GM19395 (cell line): ENCODE data around the gene AHSG.
A peak's percentile ranks its signal among the peaks of the same experiment; 100 is the strongest.
"Not testable (repeated sequence)": the region's sequence is repeated elsewhere in the genome, so short reads cannot be mapped to it uniquely, and the experiment has no call there.

Experiments
- ATAC-seq: cut with Tn5 transposase; IDR thresholded peaks from one replicate; pipeline ENCODE4 v1.9.1; 2021; ENCODE audit warnings: mild to moderate bottlenecking, moderate library complexity; ENCODE audit not compliant: unreplicated experiment

The AHSG gene, protein sequence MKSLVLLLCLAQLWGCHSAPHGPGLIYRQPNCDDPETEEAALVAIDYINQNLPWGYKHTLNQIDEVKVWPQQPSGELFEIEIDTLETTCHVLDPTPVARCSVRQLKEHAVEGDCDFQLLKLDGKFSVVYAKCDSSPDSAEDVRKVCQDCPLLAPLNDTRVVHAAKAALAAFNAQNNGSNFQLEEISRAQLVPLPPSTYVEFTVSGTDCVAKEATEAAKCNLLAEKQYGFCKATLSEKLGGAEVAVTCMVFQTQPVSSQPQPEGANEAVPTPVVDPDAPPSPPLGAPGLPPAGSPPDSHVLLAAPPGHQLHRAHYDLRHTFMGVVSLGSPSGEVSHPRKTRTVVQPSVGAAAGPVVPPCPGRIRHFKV

DNA sequence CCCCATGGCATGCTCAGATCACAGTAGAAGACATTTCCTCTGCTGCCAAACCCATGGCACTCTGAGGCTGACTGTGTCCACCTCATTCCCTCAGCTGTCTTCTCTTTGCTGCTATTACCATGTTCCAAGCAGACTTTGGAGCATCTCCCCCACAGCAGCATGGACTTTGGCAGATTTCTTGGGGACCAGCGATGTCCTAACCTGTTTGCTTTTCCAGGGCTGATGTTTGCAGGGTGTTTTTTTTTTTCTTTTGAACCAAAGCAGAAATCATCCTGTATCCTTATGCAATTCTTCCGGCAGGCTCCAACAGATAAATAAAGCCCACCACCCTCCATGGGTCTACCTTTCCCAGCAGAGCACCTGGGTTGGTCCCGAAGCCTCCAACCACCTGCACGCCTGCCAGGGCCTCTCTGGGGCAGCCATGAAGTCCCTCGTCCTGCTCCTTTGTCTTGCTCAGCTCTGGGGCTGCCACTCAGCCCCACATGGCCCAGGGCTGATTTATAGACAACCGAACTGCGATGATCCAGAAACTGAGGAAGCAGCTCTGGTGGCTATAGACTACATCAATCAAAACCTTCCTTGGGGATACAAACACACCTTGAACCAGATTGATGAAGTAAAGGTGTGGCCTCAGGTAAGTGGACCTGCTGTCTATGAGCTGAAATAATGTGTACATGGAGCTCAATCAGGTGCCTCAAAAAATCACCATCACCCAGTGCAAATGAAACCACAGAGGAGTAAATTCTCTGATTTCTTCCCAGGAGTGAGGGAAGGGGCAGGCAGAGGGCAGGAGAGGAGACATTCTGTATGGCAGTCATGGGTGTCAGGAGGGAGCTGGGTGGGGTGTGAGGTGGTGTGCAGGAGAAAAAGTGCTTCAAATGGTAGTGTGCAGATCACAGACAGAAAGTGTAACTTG lies at the start of gene AHSG:
AHSG (plus strand) TSS at position 340 of the 916 bp plus-strand sequence; CDS start at position 422, 82 bp downstream.
- no peak for ATAC-seq

DNA sequence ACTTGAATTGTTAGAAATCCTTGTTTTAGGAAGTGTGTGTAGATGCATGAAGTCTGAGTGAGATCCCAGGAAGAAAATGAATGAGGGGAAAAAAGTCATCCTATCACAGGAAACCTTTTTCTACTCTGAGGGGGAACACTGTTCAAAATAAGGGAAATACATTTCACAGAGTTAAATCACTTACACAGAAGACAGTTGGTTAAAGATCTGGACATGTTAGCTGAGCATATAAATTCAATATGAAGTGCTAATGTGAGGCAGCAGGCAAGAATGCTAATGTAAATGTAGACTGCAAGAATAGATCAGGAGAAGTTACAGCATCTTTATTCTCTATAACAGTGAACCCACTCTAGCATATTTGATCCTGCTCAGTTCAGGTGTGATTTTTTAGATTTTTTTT lies 48.3 kb upstream of the AHSG start:
- no peak for ATAC-seq

DNA sequence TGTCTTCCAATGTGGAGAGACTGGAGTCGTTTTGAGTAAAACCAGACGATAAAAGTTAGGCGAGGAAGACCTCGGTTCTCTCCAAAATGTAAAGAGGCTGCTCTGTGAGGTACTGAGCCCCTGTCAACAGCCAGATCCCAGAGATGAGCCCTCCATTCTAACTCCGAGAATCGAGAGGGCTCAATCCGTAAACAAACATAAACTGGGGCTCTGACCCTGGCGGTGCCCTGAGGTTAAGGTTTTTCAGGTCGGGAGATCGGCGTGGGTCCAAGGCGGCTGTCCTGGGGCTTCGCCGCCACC lies 46.1 kb upstream of the AHSG start:
- ATAC-seq: peak; percentile 5

DNA sequence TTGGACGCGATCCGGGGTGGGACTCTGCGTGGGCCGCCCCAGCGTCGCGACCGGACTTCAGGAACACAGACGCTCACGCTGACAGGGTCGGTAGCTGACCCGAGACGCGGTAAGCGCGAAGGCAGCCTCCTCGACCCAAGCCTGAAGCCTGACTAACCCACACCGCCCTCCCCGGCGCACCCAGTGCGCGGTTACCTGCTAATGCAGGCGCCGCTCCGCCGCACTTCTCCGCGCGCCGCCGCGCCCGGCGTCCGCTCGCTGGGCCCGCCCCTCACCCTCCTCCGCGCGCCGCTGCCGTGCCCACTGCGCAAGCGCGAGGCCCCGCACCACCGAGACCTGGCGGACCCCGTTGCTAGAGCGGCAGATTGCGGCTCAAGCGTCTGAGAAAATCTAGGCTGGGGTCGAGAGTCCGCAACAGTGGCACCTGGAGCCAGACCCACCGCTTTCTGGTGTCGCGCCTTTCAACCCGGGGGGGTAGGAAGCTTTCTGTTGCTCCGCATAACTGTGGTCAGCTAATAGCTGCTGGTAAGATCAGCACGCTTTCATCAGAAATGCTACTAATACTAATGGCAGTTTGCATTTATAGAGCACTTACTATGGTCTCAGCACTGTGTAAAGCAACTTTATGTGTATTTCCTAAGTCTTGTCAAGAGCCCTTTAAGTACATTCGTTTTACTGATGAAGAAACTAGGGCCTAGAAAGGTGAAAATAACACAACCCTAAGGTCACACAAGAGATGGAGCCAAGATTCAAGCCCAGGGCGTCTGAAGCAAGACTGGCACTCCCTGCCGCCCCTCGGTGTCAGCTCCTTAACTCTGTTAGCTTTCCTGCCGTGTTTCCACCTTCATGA lies 45.6 kb upstream of the AHSG start, which contains the start of gene TBCCD1:
TBCCD1 (minus strand) TSS at position 268 of the 850 bp plus-strand sequence. CDS start 3,010 bp downstream, outside the sequence.
- peak; percentile 49 for ATAC-seq

DNA sequence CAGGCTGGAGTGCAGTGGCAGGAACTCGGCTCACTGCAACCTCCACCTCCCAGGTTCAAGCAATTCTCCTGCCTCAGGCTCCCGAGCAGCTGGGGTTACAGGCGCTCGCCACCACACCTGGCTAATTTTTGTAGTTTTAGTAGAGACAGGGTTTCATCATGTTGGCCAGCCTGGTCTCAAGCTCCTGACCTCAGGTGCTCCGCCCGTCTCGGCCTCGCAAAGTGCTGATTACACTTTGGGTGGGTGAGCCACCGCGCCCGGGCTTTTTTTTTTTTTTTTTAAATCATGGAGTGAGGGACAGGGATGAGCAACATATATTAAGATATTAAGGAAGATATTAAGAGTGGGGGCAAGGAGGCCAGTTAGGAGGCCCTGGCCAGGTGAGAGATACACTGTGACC lies 43.5 kb upstream of the AHSG start:
- ATAC-seq: not testable (repeated sequence)

DNA sequence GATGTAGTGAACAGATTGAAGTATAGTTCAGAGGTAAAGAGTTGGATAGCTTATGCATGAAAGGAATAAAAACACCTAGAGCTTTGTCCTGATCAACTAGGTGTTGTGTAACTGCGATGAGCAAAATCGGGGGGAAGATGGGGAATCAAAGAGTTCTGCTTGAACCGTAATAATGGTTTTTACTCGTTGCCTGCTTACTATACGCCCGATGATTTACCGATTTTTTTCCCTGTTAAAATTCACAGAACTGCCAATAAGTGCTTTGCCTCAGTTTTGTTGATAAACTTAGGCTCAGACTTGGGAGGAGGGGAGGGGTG lies 43.1 kb upstream of the AHSG start:
- ATAC-seq: no peak

DNA sequence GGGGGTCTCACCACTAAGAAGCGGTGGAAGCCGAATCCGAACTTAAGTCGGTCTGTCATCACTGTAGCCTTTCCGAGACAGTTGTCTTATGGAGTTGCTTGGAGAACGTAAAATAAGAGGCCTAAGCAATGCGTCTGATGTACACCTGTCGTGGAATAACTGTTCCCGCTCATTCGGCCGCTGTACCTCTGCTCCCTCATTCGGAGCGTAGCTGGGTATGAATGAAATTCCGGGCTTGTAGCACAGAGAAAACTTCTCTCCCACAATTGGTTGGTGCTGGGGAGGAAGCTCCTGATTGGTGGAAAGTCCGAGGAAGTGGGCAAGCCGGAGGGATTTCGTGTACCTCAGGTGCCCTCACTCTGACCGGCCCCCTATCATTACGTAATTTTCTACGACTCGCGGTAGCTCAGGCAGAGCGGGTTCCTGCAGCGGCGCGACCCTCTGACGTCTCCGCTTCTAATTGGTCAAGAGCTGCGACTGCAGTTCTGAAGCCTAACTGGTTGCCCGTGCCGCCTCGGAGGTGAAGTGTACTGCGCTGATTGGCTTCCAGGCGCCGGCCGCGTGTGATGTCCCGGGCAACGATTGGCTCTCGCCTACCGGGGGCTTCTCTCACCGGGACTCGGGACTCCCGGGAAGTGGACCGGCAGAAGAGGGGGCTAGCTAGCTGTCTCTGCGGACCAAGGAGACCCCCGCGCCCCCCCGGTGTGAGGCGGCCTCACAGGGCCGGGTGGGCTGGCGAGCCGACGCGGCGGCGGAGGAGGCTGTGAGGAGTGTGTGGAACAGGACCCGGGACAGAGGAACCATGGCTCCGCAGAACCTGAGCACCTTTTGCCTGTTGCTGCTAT lies 42.5 kb upstream of the AHSG start, which contains the start of gene DNAJB11:
DNAJB11 (plus strand) TSS at position 625 of the 845 bp plus-strand sequence; CDS start at position 803, 178 bp downstream.
- peak; percentile 85 for ATAC-seq

DNA sequence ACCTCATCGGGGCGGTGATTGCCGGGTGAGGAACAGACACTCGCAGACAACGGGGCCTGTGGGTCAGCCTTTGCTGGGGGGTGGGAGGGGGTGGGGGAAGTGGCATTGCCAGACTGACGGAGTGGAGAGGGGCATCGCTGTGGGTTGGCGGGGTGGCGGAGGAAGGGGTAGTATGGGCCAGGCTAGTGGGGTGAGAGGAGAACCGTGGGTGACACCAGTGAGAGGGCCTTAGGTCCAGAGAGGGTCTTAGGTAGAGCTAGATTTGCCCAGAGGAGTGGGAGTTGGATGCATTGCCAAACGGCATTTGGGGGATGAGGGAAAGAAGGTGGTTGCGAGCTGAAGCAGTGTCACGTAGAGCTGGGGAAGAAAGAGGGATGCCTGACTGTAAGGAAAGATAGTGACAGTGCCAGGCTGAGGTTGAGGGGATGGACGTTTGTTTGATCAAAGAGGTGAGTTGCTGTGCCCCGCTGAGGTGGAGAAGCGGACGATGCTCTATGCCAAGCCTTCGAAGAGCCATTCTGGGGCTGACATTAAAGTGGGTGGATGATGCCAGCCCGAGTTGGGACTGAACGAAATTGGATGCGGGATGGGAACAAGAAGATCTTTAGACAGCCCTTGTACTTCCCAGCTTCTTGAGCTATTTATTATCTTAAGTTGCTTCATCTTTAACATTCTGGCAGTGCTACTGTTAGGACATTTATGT lies 41.8 kb upstream of the AHSG start:
- ATAC-seq: no peak

DNA sequence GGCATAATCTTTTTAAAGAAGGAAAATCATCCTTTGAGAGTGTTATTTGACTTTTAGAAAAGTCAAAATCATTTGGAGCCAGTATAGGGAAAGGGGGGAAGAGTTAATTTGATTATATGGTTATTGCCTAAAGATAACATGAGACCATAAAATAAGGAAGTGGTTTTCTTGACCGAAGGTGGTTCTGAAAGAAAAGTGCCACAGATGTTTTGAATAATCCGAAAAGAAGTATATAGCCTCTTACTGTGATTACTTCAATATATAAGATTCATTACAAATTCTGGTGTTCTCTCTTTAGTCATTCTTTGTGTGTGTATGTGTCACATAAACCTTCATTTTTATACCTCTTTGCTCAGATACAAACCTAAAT lies 41.2 kb upstream of the AHSG start:
- no peak for ATAC-seq

DNA sequence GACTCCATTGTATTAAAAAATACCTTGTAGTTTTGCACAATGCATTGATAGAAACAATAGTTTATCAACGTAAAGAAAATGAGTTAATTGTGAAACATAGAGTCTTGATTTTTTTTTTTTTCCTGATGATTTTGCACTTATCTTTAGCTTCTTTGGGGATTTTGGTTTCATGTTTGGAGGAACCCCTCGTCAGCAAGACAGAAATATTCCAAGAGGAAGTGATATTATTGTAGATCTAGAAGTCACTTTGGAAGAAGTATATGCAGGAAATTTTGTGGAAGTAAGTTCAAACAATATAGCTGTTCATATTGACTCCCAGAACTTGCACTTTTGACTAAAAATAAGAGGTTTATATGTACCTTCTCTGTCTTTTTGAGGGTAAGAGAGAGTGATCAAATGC lies 35.3 kb upstream of the AHSG start:
- ATAC-seq: no peak

DNA sequence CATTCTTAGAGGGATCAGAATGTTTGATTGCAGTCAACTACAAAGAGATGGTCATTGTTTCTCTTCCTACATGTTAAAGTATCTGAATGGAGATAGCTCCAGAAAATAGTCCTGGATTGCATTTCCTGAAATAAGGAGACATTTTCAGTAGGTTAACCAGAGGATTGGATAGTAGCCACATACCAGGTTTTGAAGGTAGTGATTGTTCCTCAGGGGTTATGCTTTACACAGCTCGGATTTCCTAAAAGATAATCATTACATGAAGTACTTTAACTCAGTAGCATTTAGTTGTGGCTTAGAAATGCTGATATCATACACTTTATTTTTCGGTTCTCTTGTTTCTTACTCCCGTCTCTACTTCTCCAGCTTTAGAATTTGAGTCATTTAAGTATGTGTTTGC lies 32.1 kb upstream of the AHSG start:
- no peak for ATAC-seq

DNA sequence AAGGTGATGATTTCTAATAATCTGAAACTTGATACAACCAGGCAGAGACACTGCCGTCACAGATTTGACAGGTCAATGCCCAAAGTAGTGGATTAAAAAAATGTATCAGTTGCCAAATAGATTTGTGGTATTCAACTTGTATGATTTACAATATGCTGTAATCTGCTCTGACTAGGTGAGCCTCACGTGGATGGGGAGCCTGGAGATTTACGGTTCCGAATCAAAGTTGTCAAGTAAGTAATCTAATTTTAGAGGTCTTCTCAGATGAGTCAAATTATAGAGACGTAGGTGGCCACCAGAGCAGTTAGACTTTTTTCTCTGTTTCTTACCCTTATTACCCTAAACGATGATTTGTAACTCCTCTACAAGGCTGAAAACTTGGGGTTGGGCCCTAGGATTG lies 30.3 kb upstream of the AHSG start:
- no peak for ATAC-seq

DNA sequence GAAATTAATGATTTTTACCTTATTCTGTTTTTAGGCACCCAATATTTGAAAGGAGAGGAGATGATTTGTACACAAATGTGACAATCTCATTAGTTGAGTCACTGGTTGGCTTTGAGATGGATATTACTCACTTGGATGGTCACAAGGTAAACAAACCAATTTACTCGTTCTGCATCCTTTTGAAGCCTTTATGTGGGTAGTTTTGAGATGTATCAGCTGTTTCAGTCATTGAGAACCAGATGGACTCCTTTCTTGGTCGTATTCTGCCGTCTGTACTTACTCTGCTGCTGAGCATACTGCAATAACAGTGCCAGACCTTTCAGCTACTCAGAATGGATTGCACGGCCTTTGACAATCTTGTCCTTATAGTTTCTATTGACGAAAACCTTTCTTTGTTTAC lies 29.0 kb upstream of the AHSG start:
- ATAC-seq: no peak

DNA sequence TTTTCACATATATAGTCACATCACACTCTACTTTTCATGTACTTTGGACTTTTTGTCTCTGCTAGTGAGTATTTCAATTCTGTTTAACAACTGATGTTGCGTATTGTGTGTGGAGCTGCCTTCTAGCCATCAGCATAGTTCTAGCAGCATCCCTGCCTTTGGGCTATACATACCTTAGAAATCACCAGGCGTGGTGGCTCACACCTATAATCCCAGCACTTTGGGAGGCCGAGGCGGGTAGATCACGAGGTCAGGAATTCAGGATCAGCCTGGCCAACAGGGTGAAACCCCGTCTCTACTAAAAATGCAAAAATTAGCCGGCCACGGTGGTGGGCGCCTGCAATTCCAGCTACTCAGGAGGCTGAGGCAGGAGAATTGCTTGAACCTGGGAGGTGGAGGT lies 26.6 kb upstream of the AHSG start:
- not testable (repeated sequence) for ATAC-seq

DNA sequence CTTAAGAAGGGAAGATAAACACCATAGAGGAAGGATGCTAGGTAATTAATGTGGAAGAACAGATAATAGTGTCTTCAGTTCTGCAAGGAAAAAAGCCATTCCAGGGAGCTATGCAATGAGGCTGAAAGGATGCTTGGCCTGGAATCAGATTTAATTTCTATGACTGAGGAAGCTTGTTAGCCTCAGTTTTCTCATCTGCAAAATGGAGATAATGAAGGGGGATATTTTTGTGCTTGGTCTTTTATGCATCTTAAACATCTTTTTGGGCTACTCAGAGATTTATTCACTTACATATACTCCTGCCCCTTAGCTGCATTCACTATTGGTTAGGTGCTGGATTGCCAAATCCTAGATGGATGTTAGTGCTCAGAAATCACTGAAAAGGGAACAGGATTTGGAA lies 25.7 kb upstream of the AHSG start:
- ATAC-seq: no peak

DNA sequence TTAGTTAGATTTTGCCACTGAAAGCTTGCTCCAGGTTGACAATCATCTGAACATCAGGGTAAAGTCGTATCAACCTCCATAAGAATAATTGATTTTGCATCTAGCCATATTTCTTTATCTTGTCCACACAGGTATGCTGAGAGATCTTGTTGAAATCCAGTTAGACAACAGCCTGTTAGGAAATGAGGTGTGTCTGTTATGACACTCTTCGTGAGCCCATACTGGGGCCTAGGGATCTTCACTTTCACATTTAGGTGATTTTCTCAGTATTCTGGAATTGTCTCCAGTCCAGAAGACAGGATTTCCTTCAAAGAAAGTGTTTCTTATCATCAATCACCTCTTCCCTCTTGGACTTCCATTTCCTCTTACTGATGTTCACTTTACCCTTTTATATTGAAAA lies 24.2 kb upstream of the AHSG start:
- ATAC-seq: no peak

DNA sequence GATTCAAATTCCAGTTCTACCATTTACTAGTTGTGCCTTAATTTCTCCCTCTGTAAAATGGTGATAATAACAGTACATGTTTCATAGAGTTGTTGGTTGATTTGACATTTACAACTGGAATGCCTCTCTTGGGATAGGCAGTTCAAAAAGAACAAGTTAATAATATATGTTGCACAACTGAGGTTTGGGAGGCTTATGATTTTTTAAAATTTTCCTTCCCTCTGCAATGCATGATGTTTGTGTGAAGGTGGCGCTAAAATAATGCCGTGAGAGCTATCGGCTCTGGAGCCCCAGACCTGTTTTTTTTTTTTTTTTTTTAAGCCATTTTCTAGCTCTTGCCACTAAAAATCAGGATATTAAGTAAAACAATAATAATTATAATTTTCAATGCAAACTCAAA lies 23.7 kb upstream of the AHSG start:
- no peak for ATAC-seq

DNA sequence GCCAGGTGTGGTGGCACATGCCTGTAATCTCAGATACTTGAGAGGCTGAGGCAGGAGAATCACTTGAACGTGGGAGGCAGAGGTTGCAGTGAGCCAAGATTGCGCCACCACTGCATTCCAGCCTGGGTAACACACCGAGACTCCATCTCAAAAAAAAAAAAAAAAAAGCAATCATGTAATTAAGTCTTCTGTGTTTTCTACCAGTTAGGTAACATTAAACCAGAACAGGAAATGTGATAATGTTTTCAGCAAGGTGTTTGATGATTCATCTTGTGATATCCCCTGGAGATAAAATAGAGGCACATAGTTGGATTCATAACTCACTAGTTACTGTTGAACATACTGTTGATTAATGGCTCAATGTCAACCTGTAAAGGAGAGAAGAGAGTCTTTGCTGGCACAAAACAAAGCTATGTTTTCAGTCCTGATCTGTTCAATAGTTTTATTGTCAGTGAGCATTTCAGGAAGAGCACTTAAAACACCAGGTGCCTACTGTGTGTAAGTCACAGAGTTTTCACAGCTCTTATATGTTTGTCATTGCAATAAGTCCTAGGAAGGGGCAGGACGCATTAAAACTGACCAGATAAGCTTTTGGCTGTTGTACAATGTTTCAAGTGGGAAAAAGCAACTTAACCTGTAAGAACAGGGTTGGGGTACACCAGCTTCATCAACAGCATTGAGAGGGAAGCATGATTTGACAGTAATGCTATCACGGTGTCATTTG lies 22.8 kb upstream of the AHSG start:
- ATAC-seq: no peak
